ENCODE results near the gene TSPEAR.
"Not testable (repeated sequence)": the region's sequence is repeated elsewhere in the genome, so short reads cannot be mapped to it uniquely, and the experiment has no call there.

TSPEAR gene

DNA sequence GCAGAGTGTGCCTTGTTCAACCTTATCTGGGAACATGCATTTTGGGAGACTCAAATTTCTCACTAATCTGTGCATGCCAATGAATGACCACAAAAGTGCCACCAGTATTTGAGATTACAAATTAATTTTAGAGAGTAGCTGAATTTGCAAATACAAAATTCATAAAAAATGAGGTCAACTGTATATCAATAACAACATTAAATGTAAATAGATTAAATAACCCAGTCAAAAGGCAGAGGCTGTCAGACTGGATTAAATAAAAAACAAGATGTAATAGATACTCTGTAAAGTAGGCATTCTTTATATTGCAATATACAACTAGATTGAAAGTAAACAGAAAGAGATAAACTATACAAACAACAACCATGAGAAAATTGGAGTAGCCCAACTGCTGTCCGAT, 147.3 kb downstream of the TSPEAR start:
- no peak for DNase-seq

DNA sequence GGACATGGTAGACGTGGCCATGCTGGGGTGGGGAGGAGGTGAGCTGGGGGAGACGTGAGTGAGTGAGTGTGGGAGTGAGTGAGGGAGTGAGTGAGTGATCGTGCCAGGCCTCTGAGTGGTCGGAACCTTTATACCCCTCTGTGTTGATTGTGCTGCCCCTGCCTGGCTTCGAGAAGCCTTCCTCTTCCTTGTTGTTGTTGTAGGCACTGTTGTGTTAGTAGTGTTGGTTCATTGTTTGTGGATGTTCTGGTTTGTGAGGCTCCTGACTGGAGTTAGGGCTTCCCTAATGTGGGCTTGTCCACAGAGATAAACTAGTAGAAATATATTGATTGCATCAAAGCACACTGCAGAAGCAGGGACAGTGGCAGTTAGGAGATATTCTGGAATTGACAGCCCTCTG, 152.7 kb downstream of the TSPEAR start, which contains the start of gene KRTAP10-3:
TSS of gene KRTAP10-3 (minus strand) at position 101 of the 400 bp plus-strand sequence. CDS start at position 21, 80 bp downstream.
- no peak for DNase-seq

GRCh38 chr21:44558329-44558675, 153.1 kb downstream of the TSPEAR start:
- not testable (repeated sequence) for DNase-seq

GRCh38 chr21:44557491-44558328, 153.7 kb downstream of the TSPEAR start:
- no peak for DNase-seq

- no peak for DNase-seq
These were observed 154.5 kb downstream of the TSPEAR start for GRCh38 chr21:44556879-44557278.

DNA sequence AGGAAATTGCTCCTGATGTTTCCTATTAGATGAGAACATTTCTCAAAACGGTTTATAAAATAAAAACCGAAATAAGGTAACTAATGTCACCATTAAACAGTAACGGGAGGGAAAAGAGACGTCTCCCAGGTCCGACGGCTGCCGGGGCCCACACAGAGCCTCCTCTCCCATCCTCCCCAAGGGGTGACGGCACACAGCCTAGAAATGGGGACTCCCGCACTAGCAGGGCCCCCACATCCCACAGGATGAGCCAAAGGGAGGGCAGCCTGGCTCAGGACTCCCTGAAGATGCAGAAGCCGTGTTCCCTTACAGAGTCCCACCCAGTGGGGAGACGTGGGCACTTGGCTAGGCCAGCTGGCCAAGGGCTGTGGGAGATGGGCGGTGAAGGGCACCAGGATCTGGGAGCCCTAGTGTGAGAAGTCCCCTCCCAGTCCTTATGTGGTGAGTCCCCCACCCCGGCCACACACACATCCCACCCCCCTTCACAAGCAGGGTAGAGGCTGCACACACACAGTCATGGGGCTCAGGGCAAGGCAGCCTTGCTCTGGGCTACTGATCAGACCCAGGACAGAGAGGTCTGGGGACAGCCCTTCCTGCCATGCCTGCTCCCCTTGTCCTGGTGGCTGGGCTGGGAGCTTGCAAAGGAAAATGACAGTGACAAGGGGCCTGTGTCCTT, 156.0 kb downstream of the TSPEAR start:
- DNase-seq: no peak

GRCh38 chr21:44552681-44553080, 158.7 kb downstream of the TSPEAR start:
- DNase-seq: no peak

DNA sequence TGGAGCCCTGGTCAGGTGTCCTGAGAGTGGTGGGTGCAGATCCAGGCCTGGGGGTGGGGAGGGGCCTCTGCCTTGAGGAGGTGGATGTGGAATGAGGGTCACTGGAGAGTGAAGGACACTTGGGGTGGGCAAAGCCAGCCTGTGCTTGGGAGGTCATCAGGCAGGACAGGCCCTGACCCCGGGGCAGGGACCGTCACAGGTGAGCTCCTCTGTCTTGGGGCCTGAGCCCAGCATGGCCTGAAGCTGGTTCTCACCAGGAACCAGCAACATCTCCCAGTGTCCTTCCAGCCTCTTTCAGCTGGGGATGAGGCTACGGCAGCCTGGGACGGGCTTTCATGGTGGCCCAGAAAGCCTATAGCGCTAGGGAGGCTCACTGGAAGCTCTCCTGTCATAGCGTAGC, 159.2 kb downstream of the TSPEAR start:
- no peak for DNase-seq

DNA sequence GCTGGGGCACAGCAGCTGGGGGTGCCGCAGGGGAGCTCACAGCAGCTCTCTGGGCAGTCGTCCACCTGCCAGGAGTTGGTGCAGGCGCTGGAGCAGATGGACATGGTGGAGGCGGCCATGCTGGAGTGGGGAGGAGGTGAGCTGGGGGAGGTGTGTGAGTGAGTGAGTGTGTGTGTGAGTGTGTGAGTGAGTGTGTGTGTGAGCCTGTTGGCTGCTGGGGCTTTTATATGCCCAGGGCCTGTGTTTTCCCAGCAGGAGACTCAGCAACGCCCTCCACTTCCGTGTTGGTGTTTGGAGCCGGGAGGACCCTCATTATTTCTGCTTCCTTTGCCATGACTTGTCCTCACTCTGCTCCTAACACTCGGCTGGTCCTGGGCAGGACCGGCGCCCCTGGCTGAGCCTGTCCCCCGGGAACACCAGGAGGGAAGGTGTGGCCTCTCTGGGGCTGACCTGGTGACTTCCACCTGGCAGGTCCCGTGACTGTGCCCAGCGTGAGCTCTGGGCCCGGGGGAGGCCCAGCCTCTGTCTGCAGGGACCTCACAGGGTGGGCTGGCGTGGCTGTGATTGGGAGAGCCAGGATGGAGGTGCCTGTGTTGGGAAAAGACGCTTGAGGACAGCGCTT, 159.9 kb downstream of the TSPEAR start, which contains the start of gene KRTAP10-2:
TSS of gene KRTAP10-2 (minus strand) at position 166 of the 622 bp plus-strand sequence. CDS start at position 119, 47 bp downstream.
- DNase-seq: no peak

DNA sequence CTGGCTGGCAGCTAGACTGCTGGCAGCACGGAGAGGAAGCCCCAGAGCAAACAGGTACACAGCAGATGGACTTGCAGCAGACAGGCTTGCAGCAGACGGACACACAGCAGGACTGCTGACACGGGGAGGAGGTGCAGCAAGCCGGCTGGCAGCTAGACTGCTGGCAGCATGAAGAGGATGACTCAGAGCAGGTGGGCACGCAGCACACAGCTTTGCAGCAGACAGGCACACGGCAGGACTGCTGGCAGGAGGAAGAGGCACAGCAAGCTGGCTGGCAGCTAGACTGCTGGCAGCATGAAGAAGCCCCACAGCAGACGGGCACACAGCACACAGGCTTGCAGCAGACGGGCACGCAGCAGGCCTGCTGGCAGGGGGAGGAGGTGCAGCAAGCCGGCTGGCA, 160.6 kb downstream of the TSPEAR start:
- DNase-seq: no peak

DNA sequence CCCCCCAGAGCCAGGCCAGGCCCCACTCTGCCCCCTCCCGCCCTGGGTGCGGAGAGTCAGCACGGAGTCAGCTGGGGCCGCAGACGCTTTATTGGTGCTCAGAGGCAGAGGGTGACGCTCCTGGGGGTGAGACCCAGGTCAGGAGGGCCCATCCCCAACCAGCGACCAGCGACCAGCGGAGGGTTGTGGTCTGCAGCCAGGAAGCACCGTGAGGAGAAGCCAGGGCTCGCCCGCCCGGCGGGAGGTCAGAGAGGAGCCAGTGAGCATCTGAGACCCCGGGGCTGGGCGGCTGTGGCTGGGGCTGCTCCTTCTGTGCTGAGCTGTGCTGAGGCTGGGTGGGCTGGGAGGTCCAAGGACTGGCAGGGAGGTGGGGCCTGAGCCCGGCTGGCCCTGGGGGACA, 161.1 kb downstream of the TSPEAR start:
- not testable (repeated sequence) for DNase-seq

GRCh38 chr21:44549525-44550211, 161.7 kb downstream of the TSPEAR start:
- DNase-seq: no peak

- no peak for DNase-seq
These were observed 162.4 kb downstream of the TSPEAR start for GRCh38 chr21:44548922-44549321.

GRCh38 chr21:44548381-44548780, 163.0 kb downstream of the TSPEAR start:
- DNase-seq: no peak

DNA sequence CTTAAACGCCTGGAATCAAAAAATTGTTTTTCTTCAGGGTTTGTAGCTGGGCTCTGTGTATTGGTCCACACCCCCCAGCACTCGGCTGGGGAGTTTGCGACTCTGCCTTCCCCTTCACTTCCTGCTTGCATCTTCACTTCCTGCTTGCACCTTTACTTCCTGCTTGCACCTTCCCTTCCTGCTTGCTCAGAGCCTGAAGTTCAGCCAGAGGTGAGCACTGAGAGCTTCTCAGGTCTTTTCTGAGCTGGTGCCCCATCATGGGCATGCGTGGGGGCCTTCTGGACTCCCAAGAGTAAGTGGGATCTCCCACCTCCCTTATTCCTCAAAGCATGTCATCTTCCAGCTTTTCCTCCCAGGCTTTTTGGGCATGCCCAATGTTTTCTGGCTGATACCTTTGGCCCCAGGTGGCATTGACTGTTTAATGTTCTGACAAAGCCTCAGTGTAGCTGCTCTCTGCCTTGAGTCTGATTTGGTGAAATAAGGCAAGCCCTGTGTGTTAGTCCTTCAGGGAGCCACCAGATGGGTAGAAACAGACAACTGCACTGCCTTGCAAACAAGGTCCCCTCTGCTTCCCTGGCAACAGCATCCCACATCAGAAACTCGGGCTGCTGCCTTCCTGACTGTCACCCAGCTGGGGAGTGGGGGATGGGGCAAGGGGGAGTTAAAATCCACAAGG, 163.6 kb downstream of the TSPEAR start:
- DNase-seq: no peak

DNA sequence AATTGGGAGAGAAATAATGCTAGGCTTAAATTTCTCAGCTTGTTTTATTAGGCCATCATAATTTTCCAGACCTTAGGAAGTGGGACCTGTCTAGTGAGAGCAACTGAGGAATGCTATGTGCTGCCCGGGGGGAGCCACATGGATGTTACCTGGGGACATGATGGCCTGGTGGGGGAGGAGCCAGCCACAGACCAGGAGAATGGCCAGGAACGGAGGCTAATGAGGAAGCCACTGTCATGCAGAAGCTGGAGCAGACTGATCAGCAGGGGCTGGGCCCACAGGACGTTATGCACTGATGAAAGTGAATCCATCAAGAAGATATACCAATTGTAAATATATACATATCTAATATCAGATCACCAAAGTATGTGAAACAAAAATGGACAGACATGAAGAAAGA, 166.8 kb downstream of the TSPEAR start:
- no peak for DNase-seq

DNA sequence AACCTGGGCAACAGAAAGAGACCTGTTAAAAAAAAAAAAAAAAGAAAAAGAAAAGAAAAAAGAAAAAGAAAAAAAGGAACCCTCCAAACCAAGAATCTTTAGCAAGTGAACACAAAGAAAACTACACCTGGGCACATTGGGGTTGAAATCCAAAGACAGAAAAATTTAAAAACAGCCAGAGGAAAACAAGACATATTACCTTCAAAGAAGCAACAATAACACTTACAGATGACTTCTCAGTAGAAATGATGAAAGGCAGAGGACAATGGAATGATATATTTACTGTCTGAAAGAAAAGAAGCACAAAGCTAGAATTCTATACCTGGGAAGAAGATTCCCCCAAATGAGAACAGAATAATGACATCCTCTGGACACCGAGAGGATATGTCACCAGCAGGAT, 168.7 kb downstream of the TSPEAR start:
- DNase-seq: no peak

DNA sequence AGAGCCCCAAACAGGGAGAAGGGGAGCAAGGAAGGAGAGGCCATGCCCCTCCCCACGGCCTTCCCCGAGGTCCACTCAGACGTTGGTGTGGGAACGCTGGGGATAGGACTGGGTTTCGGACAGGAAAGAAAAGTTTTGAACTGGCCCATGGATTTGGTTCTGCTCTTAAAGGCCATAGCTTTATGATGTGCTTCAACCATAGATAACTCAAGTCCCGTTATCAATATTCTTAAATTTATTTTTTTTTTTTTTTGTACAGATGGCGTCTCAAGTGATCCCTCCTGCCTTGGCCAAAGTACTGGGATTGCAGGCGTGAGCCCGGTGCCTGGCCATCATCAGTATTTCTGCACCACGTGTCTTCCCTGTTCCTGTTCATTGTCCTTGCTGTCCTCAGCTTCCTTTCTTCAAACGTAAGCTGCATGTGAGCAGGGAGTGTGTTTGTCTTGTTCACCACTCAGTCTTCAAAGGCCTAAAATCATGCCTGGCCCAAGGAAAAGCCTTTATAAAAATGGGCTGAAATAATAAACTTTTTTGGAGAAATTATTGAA, 170.6 kb downstream of the TSPEAR start:
- DNase-seq: no peak

DNA sequence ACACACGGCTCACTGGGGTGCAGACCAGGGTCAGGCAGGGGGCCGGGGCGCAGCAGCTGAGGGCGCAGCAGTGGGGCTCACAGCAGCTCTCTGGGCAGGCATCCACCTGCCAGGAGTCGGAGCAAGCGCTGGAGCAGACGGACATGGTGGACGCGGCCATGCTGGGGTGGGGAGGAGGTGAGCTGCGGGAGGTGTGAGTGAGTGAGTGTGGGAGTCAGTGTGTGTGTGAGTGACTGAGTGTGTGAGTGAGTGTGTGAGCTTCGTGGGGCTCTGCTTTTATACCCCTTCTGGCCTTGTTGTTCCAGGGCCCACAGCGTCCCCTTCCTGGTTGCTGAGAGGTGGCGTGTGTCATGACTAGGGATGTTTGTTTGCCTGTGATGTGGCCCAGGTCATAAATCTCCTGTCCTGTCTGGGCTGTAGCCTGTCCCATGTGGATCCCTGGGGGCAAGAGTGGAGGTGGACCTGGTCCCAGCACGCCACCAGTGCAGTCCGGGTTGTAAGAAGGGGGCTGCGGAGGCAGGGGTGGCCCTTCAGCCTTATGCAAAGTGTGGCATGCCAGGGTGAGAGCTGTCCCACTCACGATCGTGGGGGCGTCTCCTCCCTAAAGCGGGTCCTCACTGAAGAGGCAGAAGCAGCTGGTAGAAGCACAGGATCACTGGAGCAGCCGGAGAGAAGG, 171.2 kb downstream of the TSPEAR start, which contains the start of gene KRTAP10-1:
TSS of gene KRTAP10-1 (minus strand) at position 205 of the 676 bp plus-strand sequence. CDS start at position 160, 45 bp downstream.
- no peak for DNase-seq

GRCh38 chr21:44539046-44539445, 172.3 kb downstream of the TSPEAR start:
- DNase-seq: no peak
